IPS DF 6.9 (cell line): ENCODE data around the gene PPP2R2D.

Source experiments
- DNase-seq: peaks from one replicate; pipeline ENCODE4 v3.0.0-alpha.2; 2013; ENCODE audit warnings: low read depth, low spot score
- H3K27ac ChIP-seq: one replicate; pipeline ENCODE4 v1.5.1; 2013; ENCODE audit warnings: low read length, control low read depth
- H3K27me3 ChIP-seq: 2 replicates; pipeline ENCODE4 v1.6.1; 2013; ENCODE audit warnings: mild to moderate bottlenecking, low read length; ENCODE audit not compliant: control insufficient read depth, insufficient read depth
- H3K36me3 ChIP-seq: 2 replicates; pipeline ENCODE4 v1.6.1; 2013; ENCODE audit warnings: low read length; ENCODE audit not compliant: control insufficient read depth, insufficient read depth
- H3K4me1 ChIP-seq: 2 replicates; pipeline ENCODE4 v1.6.1; 2013; ENCODE audit warnings: low read length; ENCODE audit not compliant: control insufficient read depth, insufficient read depth
- H3K4me3 ChIP-seq: 2 replicates; pipeline ENCODE4 v1.5.1; 2013; ENCODE audit warnings: mild to moderate bottlenecking, low read length
- H3K9me3 ChIP-seq: 2 replicates; pipeline ENCODE4 v1.6.1; 2013; ENCODE audit warnings: low read length, inconsistent platforms; ENCODE audit not compliant: control insufficient read depth, insufficient read depth
- WGBS: extraction: QIAGEN DNeasy Blood & Tissue Kit; methylation state at CpG from one replicate; pipeline ENCODE4 v1.1.7; 2013; ENCODE audit warnings: mixed read lengths, missing lambda C conversion rate; ENCODE audit not compliant: insufficient read length, insufficient coverage; 5-methylcytosine and 5-hydroxymethylcytosine counted together

Gene PPP2R2D

GRCh38 chr10:131977323-131978096 is 76.7 kb downstream of the PPP2R2D start:
- Histone ChIP-seq H3K4me3 (no peak overlapping the region), H3K4me1 (peaks cover 3% of the 10 kb centered on the region), H3K36me3 (peaks cover 7% of the 10 kb centered on the region; the same call in 1 of the 2 replicates), H3K9me3 (no peaks in the 10 kb centered on the region), H3K27me3 (no peaks in the 10 kb centered on the region; the same call in 1 of the 2 replicates), H3K27ac (no peak overlapping the region)
- DNase-seq: no peak
- WGBS: no CpG with 5 or more reads among the region's 13 CpGs

DNA sequence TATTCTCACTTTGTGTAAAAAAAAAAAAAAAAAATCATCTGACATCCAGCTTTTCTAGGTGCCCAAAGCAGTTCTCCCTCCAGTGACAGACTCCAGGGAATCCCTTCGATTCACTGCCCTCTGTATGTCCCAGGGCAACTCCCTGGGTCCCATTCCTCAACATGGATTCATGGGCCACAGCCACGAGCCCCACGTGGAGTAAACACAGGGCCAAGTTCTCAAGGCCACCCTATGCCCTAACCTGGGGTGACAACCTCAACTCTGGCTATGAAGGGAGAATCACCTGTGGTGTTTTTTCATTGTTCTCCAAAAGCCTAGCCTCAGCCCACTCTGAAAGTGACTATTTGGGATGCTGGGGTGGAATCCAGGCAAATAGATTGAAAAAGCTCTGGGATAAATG is 77.6 kb downstream of the PPP2R2D start:
- Histone ChIP-seq H3K4me1 (peaks cover 3% of the 10 kb centered on the region), H3K9me3 (no peaks in the 10 kb centered on the region), H3K27me3 (peaks cover 7% of the 10 kb centered on the region), H3K27ac (no peak overlapping the region), H3K36me3 (peaks cover 3% of the 10 kb centered on the region; the same call in 1 of the 2 replicates), H3K4me3 (no peak overlapping the region)
- no CpG with 5 or more reads among the region's 3 CpGs for WGBS
- DNase-seq: no peak

DNA sequence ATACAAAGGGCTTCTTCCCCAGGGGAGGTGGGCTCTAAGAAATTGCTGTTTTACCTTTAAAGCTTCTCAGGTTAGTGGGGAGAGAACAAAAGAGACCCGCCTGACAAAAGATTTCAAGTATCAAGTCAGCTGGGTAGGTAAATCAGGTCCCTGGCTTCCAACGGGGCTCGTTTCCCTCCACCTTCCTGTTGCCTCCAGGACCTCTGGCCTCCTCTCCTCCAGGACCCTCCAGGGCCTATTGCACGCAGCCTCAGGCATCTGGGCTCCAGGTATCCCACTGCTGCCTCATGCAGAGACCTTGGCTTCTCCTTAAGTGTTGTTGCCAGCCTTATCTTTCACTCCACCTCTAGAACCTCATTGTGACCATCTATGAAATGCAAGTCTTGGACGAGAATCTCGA is 78.0 kb downstream of the PPP2R2D start:
- Histone ChIP-seq H3K36me3 (no peaks in the 10 kb centered on the region), H3K27ac (no peak overlapping the region), H3K9me3 (no peaks in the 10 kb centered on the region), H3K4me3 (no peak overlapping the region), H3K4me1 (peaks cover 3% of the 10 kb centered on the region), H3K27me3 (peaks cover 9% of the 10 kb centered on the region)
- no peak for DNase-seq
- no CpG with 5 or more reads among the region's 6 CpGs for WGBS

DNA sequence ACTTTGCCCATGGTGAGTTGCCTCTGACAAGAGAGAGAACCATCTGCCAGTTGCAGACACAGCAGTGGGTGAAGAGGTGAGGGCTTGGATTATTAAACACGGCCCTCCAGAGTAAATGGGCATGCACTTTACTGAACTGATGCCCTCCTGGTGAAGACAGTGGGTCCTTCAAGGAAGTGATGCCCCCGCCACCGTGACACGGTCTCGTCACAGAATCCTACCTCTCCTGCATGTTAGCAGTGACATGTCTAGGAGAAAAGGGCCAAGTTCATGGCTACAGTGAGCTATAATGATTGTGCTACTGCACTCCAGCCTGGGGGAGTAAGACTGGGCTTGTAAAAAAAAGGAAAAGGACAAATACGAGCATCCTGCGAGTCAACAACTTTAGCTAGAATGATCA is 78.5 kb downstream of the PPP2R2D start:
- Histone ChIP-seq H3K36me3 (no peaks in the 10 kb centered on the region), H3K27ac (no peak overlapping the region), H3K27me3 (peaks cover 10% of the 10 kb centered on the region), H3K9me3 (no peaks in the 10 kb centered on the region), H3K4me1 (peaks cover 3% of the 10 kb centered on the region), H3K4me3 (no peak overlapping the region)
- WGBS: no CpG with 5 or more reads among the region's 7 CpGs
- no peak for DNase-seq

DNA sequence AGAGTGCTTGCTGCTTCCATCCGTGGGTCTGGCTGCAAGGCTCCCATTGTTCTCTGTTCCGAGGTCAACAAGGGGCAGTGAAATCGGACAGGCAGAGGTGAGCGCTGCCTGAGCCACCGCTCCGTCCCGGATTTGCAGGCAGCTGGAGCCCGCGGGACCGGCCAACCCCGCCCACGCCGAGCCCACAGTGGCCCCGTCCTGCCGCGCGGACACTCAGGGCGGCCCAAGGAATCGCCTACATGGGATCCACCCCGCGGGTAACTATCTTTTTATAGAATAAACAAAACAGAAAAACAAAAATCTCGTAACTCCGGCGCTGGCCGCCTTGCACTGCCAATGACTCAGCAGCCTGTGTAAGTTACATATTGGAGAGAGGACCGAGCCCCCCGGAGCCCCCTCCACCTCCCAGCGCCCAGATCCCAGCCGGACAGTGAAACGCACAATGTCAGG is 79.0 kb downstream of the PPP2R2D start:
- Histone ChIP-seq H3K27ac (no peak overlapping the region), H3K4me3 (no peak overlapping the region), H3K36me3 (no peaks in the 10 kb centered on the region), H3K9me3 (no peaks in the 10 kb centered on the region), H3K4me1 (peaks cover 3% of the 10 kb centered on the region), H3K27me3 (peaks cover 12% of the 10 kb centered on the region)
- no peak for DNase-seq
- WGBS: no CpG with 5 or more reads among the region's 30 CpGs

- H3K27ac ChIP-seq: no peak overlapping the region
- DNase-seq: no peak
- H3K9me3 ChIP-seq: no peaks in the 10 kb centered on the region
- peaks cover 3% of the 10 kb centered on the region for H3K4me1 ChIP-seq
- H3K4me3 ChIP-seq: no peak overlapping the region
- WGBS: no CpG with 5 or more reads among the region's 8 CpGs
- H3K36me3 ChIP-seq: no peaks in the 10 kb centered on the region
- H3K27me3 ChIP-seq: peaks cover 12% of the 10 kb centered on the region
Measured at GRCh38 chr10:131980321-131980720, 79.5 kb downstream of the PPP2R2D start.

GRCh38 chr10:131980761-131981428 is 80.1 kb downstream of the PPP2R2D start:
- H3K9me3 ChIP-seq: no peaks in the 10 kb centered on the region
- peaks cover 12% of the 10 kb centered on the region for H3K27me3 ChIP-seq
- no peaks in the 10 kb centered on the region for H3K36me3 ChIP-seq
- DNase-seq: no peak
- peak overlapping the region; percentile 58; the same call in 1 of the 2 replicates for H3K4me3 ChIP-seq
- H3K4me1 ChIP-seq: peaks cover 3% of the 10 kb centered on the region
- no peak overlapping the region for H3K27ac ChIP-seq
- no CpG with 5 or more reads among the region's 31 CpGs for WGBS

DNA sequence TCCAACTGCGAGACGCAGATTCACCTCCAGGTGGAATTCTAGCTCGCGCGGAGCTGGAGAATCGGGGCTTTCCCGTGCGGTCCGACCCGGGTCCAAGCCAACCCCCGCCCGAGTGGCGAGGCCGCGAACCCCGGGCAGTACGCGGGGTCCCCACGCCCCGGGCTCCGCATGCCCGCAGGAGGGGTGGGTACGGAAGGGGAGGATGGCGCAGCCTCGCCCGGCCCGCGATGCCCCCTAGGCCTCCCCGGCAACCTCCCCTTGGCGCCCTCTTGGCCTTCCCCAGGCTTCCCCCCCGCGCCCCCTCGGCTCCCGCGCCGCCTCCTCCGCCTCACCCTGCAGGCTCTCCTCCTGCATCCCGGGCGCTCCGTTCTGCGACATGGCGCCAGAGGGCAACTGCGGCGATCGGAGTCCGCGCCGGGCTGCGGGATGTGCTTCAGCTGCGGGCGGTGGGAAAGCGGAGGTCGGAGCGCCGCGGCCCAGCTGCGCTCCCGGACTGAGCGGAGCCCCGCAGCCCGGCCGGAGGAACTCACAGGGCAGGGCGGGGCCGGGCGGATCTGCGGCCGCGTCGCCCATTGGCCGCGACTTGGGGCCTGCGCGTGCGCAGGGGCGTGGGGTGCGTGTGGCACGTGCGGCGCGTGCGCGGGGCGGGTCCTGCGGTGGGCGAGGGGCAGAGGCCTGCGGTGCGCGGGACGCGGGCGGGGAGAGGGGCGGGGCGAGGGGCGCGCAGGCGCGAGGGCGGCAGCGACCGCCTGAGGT is 80.8 kb downstream of the PPP2R2D start, which contains the start of gene BNIP3:
Gene BNIP3 (minus strand): TSS at position 495 of the 756 bp plus-strand sequence. CDS start 117 bp downstream, at position 378.
- no peaks in the 10 kb centered on the region for H3K36me3 ChIP-seq
- no CpG with 5 or more reads among the region's 100 CpGs for WGBS
- H3K27ac ChIP-seq: no peak within 1 kb of the TSS
- H3K4me3 ChIP-seq: peak within 1 kb of the TSS; percentile 58; the same call in 1 of the 2 replicates
- H3K9me3 ChIP-seq: no peaks in the 10 kb centered on the region
- DNase-seq: peak; percentile 82
- H3K27me3 ChIP-seq: peaks cover 12% of the 10 kb centered on the region
- peaks cover 3% of the 10 kb centered on the region for H3K4me1 ChIP-seq

GRCh38 chr10:131982185-131982756 is 81.5 kb downstream of the PPP2R2D start:
- Histone ChIP-seq H3K27me3 (peaks cover 12% of the 10 kb centered on the region), H3K4me1 (peaks cover 3% of the 10 kb centered on the region), H3K9me3 (no peaks in the 10 kb centered on the region), H3K27ac (no peak overlapping the region), H3K4me3 (peak overlapping the region; percentile 58; the same call in 1 of the 2 replicates), H3K36me3 (no peaks in the 10 kb centered on the region)
- no CpG with 5 or more reads among the region's 83 CpGs for WGBS
- no peak for DNase-seq

DNA sequence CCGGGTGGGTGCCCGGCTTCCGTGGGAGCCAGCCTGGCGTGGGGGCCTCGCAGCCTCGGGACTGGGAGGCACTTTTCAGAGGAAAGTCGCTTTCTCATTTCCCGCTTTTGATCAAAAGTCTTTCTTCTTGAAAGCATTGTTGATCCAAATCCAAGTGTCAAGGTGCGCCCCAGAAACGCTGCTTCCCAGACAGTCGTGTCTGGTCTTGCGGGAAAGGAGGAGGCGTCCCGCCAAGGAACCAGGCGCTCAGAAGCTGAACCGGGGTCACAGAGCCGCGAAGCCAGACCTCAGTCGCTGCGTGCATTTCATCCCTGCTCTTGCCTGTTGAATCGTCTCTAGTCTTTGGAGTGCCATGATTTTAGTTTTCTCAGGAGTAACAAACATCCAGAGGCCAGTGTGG is 82.0 kb downstream of the PPP2R2D start:
- DNase-seq: no peak
- Histone ChIP-seq H3K9me3 (no peaks in the 10 kb centered on the region), H3K36me3 (no peaks in the 10 kb centered on the region), H3K4me1 (peaks cover 3% of the 10 kb centered on the region), H3K4me3 (0 out of 2 replicates have a peak overlapping the region, but pooled peaks have one; percentile 58), H3K27ac (no peak overlapping the region), H3K27me3 (peaks cover 12% of the 10 kb centered on the region)
- no CpG with 5 or more reads among the region's 21 CpGs for WGBS
